ENCODE data around the gene C17orf50. TPM values are rescaled to one million over a fixed set of nuclear protein-coding genes. Genes with fewer than 3 reads are reported as not detected.

The C17orf50 gene
- total RNA-seq, 2 donors from 2014 or later = not detected

DNA sequence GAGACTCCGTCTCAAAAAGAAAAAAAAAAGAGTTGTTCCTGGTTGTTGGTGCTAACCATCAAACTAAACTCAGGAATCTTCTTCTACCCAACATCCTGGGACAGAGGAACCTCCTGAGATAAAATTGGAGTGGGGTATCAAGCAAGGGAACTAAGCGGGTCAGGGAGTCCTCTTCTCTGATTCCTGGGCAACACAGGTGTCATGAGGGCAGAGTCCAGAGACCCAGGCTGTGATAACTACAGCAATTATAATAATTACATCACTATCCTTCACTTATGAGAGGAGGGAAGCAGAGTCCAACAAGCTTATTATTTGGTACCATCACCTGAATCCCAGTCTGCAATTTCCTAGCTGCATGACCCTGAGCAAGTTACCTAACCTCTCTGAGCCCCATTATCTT lies 8.1 kb downstream of the C17orf50 start:
- intact Hi-C loops (cut with DNase I) = loop anchor here (5.0 kb wide), 1 partner anchor 39 kb away; the partner anchor contains the start of gene TAF15
- H3K4me3 ChIP-seq = no peak overlapping the region
- TF ChIP-seq, protein P1, sequence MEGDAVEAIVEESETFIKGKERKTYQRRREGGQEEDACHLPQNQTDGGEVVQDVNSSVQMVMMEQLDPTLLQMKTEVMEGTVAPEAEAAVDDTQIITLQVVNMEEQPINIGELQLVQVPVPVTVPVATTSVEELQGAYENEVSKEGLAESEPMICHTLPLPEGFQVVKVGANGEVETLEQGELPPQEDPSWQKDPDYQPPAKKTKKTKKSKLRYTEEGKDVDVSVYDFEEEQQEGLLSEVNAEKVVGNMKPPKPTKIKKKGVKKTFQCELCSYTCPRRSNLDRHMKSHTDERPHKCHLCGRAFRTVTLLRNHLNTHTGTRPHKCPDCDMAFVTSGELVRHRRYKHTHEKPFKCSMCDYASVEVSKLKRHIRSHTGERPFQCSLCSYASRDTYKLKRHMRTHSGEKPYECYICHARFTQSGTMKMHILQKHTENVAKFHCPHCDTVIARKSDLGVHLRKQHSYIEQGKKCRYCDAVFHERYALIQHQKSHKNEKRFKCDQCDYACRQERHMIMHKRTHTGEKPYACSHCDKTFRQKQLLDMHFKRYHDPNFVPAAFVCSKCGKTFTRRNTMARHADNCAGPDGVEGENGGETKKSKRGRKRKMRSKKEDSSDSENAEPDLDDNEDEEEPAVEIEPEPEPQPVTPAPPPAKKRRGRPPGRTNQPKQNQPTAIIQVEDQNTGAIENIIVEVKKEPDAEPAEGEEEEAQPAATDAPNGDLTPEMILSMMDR (IDR thresholded peaks at IDR 0.05) = no peak
- no peak for TF ChIP-seq POLR2A (IDR thresholded peaks at IDR 0.05)
- peaks cover 10% of the 10 kb centered on the region for H3K4me1 ChIP-seq
- ATAC-seq = no peak
- 80 to 81% methylated on average over 2 of the region's 2 CpGs for WGBS, 2 donors
- no peak for DNase-seq
- H3K27ac ChIP-seq = no peak overlapping the region
- H3K36me3 ChIP-seq (replicated peaks in 1 of 2; ENCODE audit: insufficient read depth in 1 of 2, low read depth in 2 of 2) = no peaks in the 10 kb centered on the region
- no peaks in the 10 kb centered on the region for H3K9me3 ChIP-seq
- H3K27me3 ChIP-seq = no peaks in the 10 kb centered on the region

DNA sequence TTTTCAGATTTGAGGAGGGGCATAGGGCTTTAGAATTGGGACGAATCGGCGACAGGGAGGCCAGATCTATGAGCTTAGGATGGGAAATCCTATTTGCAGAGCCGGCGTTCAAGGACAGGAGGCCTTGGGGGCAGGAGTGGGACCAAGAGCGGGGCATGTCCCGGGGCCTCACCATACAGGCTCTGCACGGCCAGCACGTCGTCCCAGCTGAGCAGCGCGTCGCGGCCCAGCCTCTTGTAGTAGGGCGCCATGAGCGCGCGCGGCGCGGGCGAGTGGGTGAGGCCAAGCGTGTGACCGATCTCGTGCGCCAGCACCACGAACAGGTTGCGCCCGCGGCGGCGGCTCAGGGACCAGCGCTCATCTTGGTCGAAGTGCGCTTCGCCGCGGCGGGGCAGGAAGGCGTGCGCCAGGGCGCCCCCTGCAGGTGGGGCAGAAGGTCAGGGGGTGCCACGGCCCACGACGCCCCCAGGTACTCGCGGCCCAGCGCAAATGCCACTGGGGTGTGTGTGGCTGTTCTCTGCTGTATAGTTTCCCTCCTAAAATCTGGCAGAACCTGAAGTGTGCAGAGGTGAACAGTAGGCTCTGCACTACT lies 9.3 kb downstream of the C17orf50 start:
- ATAC-seq (no peak), DNase-seq (no peak)
- Histone ChIP-seq H3K27me3 (no peaks in the 10 kb centered on the region), H3K4me3 (no peak overlapping the region), H3K36me3 (replicated peaks in 1 of 2; ENCODE audit: insufficient read depth in 1 of 2, low read depth in 2 of 2) (no peaks in the 10 kb centered on the region), H3K27ac (no peak overlapping the region), H3K4me1 (peaks cover 3% of the 10 kb centered on the region), H3K9me3 (no peaks in the 10 kb centered on the region)
- TF ChIP-seq POLR2A (IDR thresholded peaks at IDR 0.05) = no peak
- TF ChIP-seq, protein P1 (IDR thresholded peaks at IDR 0.05) = no peak
- intact Hi-C loops (cut with DNase I) = loop anchor here (5.0 kb wide), 1 partner anchor 37 kb away; the partner anchor contains the start of gene TAF15
- 80 to 81% methylated on average over 38 to 40 of the region's 48 CpGs for WGBS, 2 donors

DNA sequence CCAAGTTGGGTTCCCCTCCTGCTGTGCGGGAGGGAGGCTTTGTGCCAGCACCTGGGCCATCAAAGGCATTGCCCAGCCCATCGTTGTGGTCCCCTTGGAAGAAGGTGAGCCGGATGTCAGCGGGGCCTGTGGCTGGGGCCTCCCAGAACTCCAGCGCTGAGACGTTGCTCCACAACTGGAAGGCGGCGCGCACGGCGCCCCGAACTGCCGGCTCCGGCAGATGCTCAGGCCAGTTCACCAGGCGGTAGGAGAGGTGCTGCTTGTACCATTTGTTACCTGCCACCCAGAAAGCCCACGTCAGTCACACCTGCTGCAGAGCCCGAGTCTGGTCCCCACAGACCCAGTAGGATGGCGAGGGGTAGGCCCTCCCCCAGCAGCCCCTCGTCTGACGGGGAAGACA lies 12.4 kb downstream of the C17orf50 start:
- intact Hi-C loops (cut with DNase I) = no loop called here
- Histone ChIP-seq H3K4me1 (peaks cover 9% of the 10 kb centered on the region), H3K27ac (no peak overlapping the region)

DNA sequence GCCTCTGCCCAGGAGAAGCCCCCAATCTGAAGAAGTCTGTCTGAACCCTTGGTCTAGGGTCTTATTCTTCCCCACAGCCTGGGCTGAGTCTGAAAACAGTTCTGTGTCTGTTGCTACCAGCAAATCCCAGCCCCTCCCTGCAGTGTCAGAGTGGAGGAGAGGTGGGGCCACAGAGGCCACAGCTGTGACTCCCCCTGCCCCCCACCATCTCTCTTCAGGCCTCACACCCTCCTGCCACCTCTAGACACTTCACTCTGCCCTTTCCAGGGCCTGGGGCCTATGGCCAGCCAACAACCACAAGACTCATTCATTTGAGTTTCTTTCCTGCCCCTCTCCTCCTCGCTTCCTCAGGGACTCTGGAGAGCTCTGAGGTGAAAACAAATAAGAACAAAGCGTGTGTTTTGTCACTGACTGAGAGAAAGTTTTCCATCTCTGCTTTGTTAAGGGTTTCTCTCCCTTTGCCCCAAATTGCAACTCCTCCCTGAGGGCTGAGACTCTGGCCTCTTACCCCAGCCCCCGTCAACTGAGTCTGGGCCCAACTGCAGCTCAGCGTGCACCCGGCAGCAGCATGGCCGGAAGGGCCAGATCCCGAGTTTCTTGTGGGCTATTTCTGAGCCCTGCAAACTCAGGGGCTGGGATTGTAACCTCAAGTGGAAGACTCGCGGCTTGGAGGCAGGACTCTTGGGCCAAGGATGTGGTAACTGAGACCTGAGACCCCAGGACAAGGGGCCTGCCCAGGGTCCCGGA lies 13.2 kb downstream of the C17orf50 start:
- H3K27me3 ChIP-seq = no peaks in the 10 kb centered on the region
- peaks cover 9% of the 10 kb centered on the region for H3K4me1 ChIP-seq
- no peaks in the 10 kb centered on the region for H3K9me3 ChIP-seq
- 81 to 85% methylated on average over 6 to 10 of the region's 10 CpGs for WGBS, 2 donors
- H3K4me3 ChIP-seq = no peak overlapping the region
- H3K27ac ChIP-seq = no peak overlapping the region
- H3K36me3 ChIP-seq (replicated peaks in 1 of 2; ENCODE audit: insufficient read depth in 1 of 2, low read depth in 2 of 2) = no peaks in the 10 kb centered on the region
- no peak for ATAC-seq
- TF ChIP-seq POLR2A (IDR thresholded peaks at IDR 0.05) = no peak
- TF ChIP-seq, protein P1 (IDR thresholded peaks at IDR 0.05) = no peak
- DNase-seq = no peak
- intact Hi-C loops (cut with DNase I) = no loop called here

More for the DNA sequence above, 12.4 kb downstream of the C17orf50 start:
- Histone ChIP-seq H3K27me3 (no peaks in the 10 kb centered on the region), H3K36me3 (replicated peaks in 1 of 2; ENCODE audit: insufficient read depth in 1 of 2, low read depth in 2 of 2) (no peaks in the 10 kb centered on the region), H3K4me3 (no peak overlapping the region), H3K9me3 (no peaks in the 10 kb centered on the region)
- ATAC-seq = no peak
- WGBS, 2 donors = 82% methylated on average over 20 of the region's 20 CpGs; no CpG with 5 or more reads in 1 of the 2 donors
- no peak for DNase-seq
- TF ChIP-seq, protein P1 (IDR thresholded peaks at IDR 0.05) = no peak
- no peak for TF ChIP-seq POLR2A (IDR thresholded peaks at IDR 0.05)
